Measurements from ENCODE around the gene MAP3K19.

DNA sequence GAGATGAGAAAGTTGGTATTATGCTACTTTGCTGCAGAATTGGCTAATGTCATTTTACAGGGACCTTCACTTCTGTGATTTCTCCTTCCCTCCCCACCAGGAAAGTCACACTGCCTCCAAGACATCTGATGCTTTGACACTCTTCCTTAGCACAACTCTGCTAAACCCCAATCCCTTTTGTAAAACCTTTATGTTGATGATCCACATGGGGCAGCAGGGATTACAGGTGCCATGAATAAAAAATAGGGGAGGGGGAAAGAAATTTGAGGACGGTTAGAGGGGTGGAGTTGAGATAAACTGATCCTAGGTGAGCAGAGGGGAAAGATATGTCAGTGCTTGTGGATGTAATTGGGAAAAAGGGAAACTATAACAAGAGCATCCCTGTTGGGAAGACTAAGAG, 102.3 kb downstream of the MAP3K19 start:
- TF ChIP-seq POLR2A (IDR thresholded peaks at IDR 0.05), result no peak
- TF ChIP-seq, protein P1, sequence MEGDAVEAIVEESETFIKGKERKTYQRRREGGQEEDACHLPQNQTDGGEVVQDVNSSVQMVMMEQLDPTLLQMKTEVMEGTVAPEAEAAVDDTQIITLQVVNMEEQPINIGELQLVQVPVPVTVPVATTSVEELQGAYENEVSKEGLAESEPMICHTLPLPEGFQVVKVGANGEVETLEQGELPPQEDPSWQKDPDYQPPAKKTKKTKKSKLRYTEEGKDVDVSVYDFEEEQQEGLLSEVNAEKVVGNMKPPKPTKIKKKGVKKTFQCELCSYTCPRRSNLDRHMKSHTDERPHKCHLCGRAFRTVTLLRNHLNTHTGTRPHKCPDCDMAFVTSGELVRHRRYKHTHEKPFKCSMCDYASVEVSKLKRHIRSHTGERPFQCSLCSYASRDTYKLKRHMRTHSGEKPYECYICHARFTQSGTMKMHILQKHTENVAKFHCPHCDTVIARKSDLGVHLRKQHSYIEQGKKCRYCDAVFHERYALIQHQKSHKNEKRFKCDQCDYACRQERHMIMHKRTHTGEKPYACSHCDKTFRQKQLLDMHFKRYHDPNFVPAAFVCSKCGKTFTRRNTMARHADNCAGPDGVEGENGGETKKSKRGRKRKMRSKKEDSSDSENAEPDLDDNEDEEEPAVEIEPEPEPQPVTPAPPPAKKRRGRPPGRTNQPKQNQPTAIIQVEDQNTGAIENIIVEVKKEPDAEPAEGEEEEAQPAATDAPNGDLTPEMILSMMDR (IDR thresholded peaks at IDR 0.05), result no peak

Measured in heart left ventricle (tissue), 13 donors.